MCF 10A (cell line): ENCODE data around the gene GDPD3. TPM values are rescaled to one million over a fixed set of nuclear protein-coding genes. Genes with fewer than 3 reads are reported as not detected.
A peak's percentile ranks its signal among the peaks of the same experiment; 100 is the strongest.

Experiments used
- BruUV-seq: library from RNA; stranded (reverse); fragments of 400-500 nt; replicated peaks from 2 replicates; lab custom pipeline; 2021; lab: Mats Ljungman, UMichigan
- CTCF ChIA-PET: fragments of 300-600 bp; sonication (Branson Sonifier 250); formaldehyde crosslinking; extraction: SDS; loops from one replicate; lab custom pipeline; 2021; ENCODE audit warnings: antibody characterized with exemption, inconsistent platforms; lab: Yijun Ruan, JAX
- POLR2A ChIA-PET: fragments of 300-600, 350-650 bp; sonication (Branson Sonifier 250); formaldehyde crosslinking; extraction: SDS; loops from one replicate; lab custom pipeline; 2020; ENCODE audit warnings: antibody characterized with exemption, inconsistent platforms; lab: Yijun Ruan, JAX
- DNase-seq: peaks from one replicate; pipeline ENCODE4 v3.0.0-alpha.2; 2018; ENCODE audit not compliant: unreplicated experiment
- H3K27ac Mint-ChIP-seq: one replicate; pipeline ENCODE4 v1.8.0; 2022; ENCODE audit warnings: mild to moderate bottlenecking, low read depth, mixed read lengths; ENCODE audit not compliant: unreplicated experiment
- H3K27me3 Mint-ChIP-seq: one replicate; pipeline ENCODE4 v1.8.0; 2022; ENCODE audit warnings: mixed read lengths; ENCODE audit not compliant: insufficient read depth, unreplicated experiment
- H3K36me3 Mint-ChIP-seq: one replicate; pipeline ENCODE4 v1.8.0; 2022; ENCODE audit warnings: mild to moderate bottlenecking, moderate library complexity, mixed read lengths; ENCODE audit not compliant: insufficient read depth, unreplicated experiment
- H3K4me1 Mint-ChIP-seq: one replicate; pipeline ENCODE4 v1.8.0; 2022; ENCODE audit warnings: mixed read lengths; ENCODE audit not compliant: insufficient read depth, unreplicated experiment
- H3K4me3 Mint-ChIP-seq: one replicate; pipeline ENCODE4 v1.8.0; 2022; ENCODE audit warnings: mild to moderate bottlenecking, moderate library complexity, mixed read lengths; ENCODE audit not compliant: unreplicated experiment
- H3K9me3 Mint-ChIP-seq: one replicate; pipeline ENCODE4 v1.8.0; 2022; ENCODE audit warnings: mixed read lengths; ENCODE audit not compliant: unreplicated experiment
- CTCF ChIP-seq: fragments of 200-600 bp; IDR thresholded peaks from one replicate; pipeline ENCODE4 v1.8.0; 2022; ENCODE audit warnings: antibody characterized with exemption, mild to moderate bottlenecking; ENCODE audit not compliant: unreplicated experiment
- intact Hi-C: fragments of 100-400 bp; cut with micrococcal nuclease; formaldehyde crosslinking; loops from 2 replicates; pipeline ENCODE4 v1.14.1; 2022
- total RNA-seq: library from RNA; stranded (reverse); gene quantifications from 2 replicates; pipeline ENCODE4 v1.2.3, GENCODE V29; 2022

GDPD3 gene
- total RNA-seq, 1 experiment from 2014 or later, result 0.49 TPM

GRCh38 chr16:30064729-30065101, 48.6 kb downstream of the GDPD3 start:
- no peaks in the 10 kb centered on the region for H3K9me3 Mint-ChIP-seq
- no TSS peak for BruUV-seq
- intact Hi-C loops, result loop anchor here (1.0 kb wide), 1 partner anchor 11 kb away; a partner anchor contains a TSS
- TF ChIP-seq CTCF, result no peak
- H3K4me1 Mint-ChIP-seq, result peaks cover 25% of the 10 kb centered on the region
- POLR2A ChIA-PET, result interaction anchor here (0.7 to 6.7 kb wide), 17 partner anchors 9 to 683 kb away, joined by 3 to 173 read pairs (median 8); partner anchors contain the start of genes FBRS, MAPK3, MVP and PPP4C
- H3K36me3 Mint-ChIP-seq, result peaks cover 45% of the 10 kb centered on the region
- peak overlapping the region; percentile 95 for H3K27ac Mint-ChIP-seq
- peak overlapping the region; percentile 97 for H3K4me3 Mint-ChIP-seq
- CTCF ChIA-PET, result interaction anchor here (0.6 to 0.7 kb wide), 4 partner anchors 82 to 1575 kb away, joined by 3 to 4 read pairs (median 3); no protein-coding TSS in a partner anchor
- no peak for DNase-seq
- H3K27me3 Mint-ChIP-seq, result no peaks in the 10 kb centered on the region

GRCh38 chr16:30063893-30064728, 49.2 kb downstream of the GDPD3 start:
- peak; percentile 15 for TF ChIP-seq CTCF
- Mint-ChIP-seq H3K27ac (peak overlapping the region; percentile 95), H3K4me3 (peak overlapping the region; percentile 97), H3K9me3 (no peaks in the 10 kb centered on the region), H3K36me3 (peaks cover 39% of the 10 kb centered on the region), H3K27me3 (no peaks in the 10 kb centered on the region), H3K4me1 (peaks cover 25% of the 10 kb centered on the region)
- peak; percentile 55 for DNase-seq
- ChIA-PET POLR2A (interaction anchor here (0.7 to 6.7 kb wide), 8 partner anchors 9 to 260 kb away, joined by 3 to 173 read pairs (median 17); partner anchors contain the start of genes MAPK3, PPP4C and TBX6), CTCF (interaction anchor here (0.6 to 1.6 kb wide), 10 partner anchors 9 to 1575 kb away, joined by 3 to 5 read pairs (median 3); partner anchors contain the start of gene TLCD3B)
- intact Hi-C loops, result no loop called here
- no TSS peak for BruUV-seq

GRCh38 chr16:30063278-30063892, 50.0 kb downstream of the GDPD3 start:
- intact Hi-C loops, result no loop called here
- Mint-ChIP-seq H3K27ac (peak overlapping the region; percentile 95), H3K27me3 (no peaks in the 10 kb centered on the region), H3K4me3 (peak overlapping the region; percentile 97), H3K4me1 (peaks cover 25% of the 10 kb centered on the region), H3K36me3 (peaks cover 32% of the 10 kb centered on the region), H3K9me3 (no peaks in the 10 kb centered on the region)
- ChIA-PET POLR2A (interaction anchor here (1.4 to 6.7 kb wide), 3 partner anchors 8 to 20 kb away, joined by 4 to 173 read pairs (median 155); partner anchors contain the start of gene PPP4C), CTCF (interaction anchor here (0.6 to 1.6 kb wide), 7 partner anchors 8 to 368 kb away, joined by 3 to 5 read pairs (median 3); partner anchors contain the start of genes KIF22 and TLCD3B)
- no peak for TF ChIP-seq CTCF
- no TSS peak for BruUV-seq
- DNase-seq, result no peak
